GM12872 (cell line): Measurements from ENCODE around the gene RAD51AP1.

Experiments
- TF ChIP-seq, protein P1 (sequence below): IDR thresholded peaks from 3 replicates; pipeline ENCODE4 v1.5.1; 2011; ENCODE audit warnings: low read depth, mild to moderate bottlenecking, low read length, moderate library complexity; ENCODE audit not compliant: insufficient read depth

Gene RAD51AP1

DNA sequence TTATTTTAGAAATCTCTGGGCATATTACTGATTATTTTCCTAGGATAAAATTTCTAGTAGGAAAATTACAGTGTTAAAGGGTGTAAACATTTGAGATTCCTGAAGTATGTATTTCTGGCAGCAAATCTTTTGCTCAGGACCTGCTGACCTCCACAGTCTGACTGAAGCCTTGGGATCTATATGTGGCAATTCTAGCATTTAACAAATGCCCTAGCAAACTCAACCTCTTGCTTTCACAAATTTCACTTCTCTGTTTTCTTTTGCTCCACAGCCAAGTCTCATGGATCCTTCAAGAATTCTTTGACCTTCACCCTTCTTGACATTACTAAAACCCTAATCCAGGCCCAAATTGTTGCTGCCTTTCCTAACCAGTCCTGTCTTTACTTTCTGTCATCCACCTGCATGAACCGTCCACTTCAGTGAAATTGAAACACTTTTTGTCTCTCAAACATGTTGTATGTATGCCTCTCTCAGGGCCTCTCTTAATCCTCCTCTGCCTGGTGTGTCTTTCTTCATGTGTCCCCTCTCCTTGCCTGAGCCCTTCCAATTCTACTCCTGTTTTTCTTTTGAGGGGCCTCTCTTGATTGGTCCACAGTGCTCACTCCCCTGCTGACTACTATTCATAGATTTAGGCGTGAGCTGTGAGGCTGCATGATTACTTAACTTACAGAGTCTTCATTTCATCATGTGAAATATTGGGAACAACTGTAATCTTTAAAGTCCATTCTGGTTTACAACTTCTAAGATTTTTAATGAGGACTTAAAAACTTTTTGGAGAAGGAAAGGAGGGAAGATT is 18.2 kb downstream of the RAD51AP1 start:
- TF ChIP-seq, protein P1, sequence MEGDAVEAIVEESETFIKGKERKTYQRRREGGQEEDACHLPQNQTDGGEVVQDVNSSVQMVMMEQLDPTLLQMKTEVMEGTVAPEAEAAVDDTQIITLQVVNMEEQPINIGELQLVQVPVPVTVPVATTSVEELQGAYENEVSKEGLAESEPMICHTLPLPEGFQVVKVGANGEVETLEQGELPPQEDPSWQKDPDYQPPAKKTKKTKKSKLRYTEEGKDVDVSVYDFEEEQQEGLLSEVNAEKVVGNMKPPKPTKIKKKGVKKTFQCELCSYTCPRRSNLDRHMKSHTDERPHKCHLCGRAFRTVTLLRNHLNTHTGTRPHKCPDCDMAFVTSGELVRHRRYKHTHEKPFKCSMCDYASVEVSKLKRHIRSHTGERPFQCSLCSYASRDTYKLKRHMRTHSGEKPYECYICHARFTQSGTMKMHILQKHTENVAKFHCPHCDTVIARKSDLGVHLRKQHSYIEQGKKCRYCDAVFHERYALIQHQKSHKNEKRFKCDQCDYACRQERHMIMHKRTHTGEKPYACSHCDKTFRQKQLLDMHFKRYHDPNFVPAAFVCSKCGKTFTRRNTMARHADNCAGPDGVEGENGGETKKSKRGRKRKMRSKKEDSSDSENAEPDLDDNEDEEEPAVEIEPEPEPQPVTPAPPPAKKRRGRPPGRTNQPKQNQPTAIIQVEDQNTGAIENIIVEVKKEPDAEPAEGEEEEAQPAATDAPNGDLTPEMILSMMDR, result no peak

DNA sequence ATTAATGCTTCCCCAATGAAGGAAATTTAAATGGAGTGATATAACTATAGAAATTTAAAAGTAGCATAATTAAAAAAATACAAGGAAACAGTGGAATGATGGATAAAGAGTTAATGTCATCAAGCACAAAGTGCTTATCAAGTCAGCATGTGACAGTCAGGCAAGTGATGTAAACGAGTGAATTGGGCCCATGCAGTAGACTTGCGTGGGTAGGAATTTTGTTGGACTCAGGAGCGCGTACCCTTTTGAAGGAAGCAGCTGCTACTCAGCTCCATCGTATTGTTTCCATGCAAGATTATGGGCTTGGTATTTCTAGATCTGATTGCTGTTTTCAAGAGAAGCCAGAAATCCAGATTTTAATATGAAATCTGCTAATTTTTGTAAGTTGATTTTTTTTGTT is 18.9 kb downstream of the RAD51AP1 start:
- TF ChIP-seq, protein P1, result no peak

DNA sequence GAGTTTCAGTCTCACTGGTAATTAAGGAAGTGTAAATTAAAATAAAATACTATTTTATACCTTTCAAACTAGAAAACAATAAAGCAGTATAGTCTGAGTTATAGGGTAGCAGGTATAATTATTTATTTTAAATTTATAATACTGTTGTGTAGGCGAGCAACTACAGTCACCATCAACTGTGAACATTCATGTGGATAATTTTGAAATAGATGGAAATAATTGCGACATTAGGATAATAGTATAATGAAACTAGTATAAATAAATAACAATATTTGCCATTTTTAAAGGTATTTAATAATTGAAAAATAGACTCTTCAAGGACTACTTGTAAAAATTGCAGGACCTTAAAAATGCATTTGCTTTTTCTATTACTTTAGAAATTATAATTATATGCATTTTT is 19.5 kb downstream of the RAD51AP1 start:
- TF ChIP-seq, protein P1, result no peak

DNA sequence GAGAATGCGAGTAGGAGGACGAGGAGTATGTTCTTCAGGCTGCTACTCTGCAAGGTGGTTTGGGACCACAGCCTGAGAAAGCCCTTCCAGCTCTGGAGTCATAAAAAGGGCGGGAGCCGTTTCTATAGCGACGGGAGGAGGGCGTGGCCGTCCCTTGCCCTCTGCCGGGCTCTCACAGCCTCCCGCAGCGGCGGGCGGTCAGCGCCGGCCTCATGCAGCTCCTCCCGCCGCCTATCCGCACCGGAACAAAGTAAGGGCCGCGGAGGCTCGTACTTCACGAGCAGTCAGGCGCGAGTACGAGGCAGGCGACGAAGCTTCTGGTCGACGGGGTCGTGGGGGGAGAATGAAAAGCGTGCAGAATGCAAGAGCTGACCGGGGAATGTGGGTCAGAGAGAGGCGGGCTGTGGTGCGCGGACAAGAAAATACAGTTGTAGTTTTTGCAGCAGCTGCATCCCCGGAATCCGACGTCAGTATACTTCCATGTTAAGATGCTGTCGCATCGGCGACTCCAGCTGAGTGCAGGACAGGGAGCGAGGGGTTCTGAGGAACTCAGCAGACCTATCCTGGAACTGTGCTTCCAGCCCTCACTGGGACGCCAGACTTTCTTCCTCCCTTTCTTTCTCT is 23.5 kb downstream of the RAD51AP1 start, which contains the start of gene DYRK4:
TSS of gene DYRK4 (plus strand) at position 175 of the 624 bp plus-strand sequence. CDS start at position 213, 38 bp downstream.
- TF ChIP-seq, protein P1, result no peak

DNA sequence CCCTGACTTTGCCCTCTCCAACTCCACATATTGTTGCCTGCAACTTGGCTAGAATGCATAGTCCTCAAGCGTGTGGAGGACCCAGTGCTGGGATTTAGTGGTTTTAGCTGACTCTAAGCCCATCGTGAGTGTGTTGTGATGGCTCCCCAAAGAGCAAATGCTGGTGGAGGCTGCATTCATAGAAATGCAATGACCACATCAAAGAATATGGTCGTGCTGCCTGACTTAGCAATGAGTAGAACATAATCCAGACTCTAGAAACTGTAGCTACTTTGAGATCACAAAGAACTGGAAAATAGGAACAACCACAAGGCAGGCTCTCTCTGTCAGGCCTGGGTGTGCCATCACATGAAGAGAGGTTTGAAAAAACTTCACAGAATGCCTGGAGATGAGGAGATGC is 24.6 kb downstream of the RAD51AP1 start:
- TF ChIP-seq, protein P1, result no peak

DNA sequence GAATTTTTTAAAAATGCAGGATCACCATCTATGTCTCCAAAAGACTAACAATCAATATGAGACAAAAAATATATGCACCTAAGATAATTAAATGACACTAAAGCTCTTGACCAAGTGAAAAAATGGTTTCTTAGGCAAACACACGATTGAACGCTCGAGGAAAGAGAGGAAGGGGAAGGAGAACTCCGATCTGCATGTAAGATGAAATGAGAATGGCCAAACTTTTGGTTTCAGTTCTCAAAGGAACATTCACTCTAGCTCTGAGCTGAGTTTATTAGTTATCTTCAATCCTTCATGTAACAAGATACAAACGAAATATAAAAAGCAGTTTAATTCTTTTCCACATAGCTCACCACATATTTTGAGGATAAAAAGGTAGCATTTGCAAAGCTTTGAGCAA is 26.1 kb downstream of the RAD51AP1 start:
- TF ChIP-seq, protein P1, result no peak

DNA sequence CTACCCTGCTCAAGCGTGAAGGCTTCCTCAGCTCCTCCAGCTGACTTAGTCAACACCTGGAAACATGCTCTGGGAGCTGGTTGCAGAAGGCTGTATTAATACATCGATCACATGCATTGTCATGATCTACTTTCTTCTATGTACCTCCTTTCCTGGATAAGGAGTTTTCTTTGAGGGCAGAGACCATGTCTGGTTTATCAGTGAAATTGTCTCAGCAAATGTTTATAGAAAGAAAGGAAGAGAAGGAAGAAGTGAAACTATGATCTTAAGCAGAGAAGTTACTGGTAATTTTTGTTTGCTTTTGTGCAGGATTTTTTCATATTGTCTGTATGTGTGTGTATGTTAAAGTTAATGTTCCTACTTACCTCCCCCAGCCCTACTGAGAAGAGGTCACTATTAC is 27.8 kb downstream of the RAD51AP1 start:
- TF ChIP-seq, protein P1, result no peak
